ENCODE data around the gene CSRNP2.

- no peak for TF ChIP-seq CTCF (conservative IDR thresholded peaks at IDR 0.05; ENCODE audit: low read depth in 2 of 2)
- TF ChIP-seq REST (IDR thresholded peaks at IDR 0.05; ENCODE audit: unreplicated experiment): no peak
- TF ChIP-seq POLR2AphosphoS5 (IDR thresholded peaks at IDR 0.05; ENCODE audit: low read depth): no peak
- TF ChIP-seq EZH2 (IDR thresholded peaks at IDR 0.05; ENCODE audit: low read depth, unreplicated experiment): no peak
- no peak for TF ChIP-seq EZH2phosphoT487 (IDR thresholded peaks at IDR 0.05; ENCODE audit: unreplicated experiment)
- no peak for TF ChIP-seq CREB1 (CRISPR knock-in tag; IDR thresholded peaks at IDR 0.05; ENCODE audit: low read depth)
- TF ChIP-seq STAT1 (IDR thresholded peaks at IDR 0.05; ENCODE audit: unreplicated experiment): no peak
- TF ChIP-seq NANOG (IDR thresholded peaks at IDR 0.05; ENCODE audit: borderline replicate concordance): no peak
- no peak for TF ChIP-seq JUNB (IDR thresholded peaks at IDR 0.05; ENCODE audit: unreplicated experiment)
- no peak for TF ChIP-seq ZNF462 (CRISPR knock-in tag; IDR thresholded peaks at IDR 0.05)
- no peak for TF ChIP-seq ETS1 (IDR thresholded peaks at IDR 0.05)
- no peak for TF ChIP-seq ZNF114 (CRISPR knock-in tag; IDR thresholded peaks at IDR 0.05)
- no peak for TF ChIP-seq ZNF331 (CRISPR knock-in tag; IDR thresholded peaks at IDR 0.05; ENCODE audit: low read depth)
Observed at GRCh38 chr12:51131745-51132521, 48.5 kb upstream of the CSRNP2 start.
